Lower lobe of right lung (tissue), 2 donors: ENCODE results near the gene SPIC. TPM values are rescaled to one million over a fixed set of nuclear protein-coding genes. Genes with fewer than 3 reads are reported as not detected.

ENCODE experiments used
- ATAC-seq, 2 donors: fragments of 200-7000 bp; cut with Tn5 transposase; one replicate each; pipeline ENCODE4 v1.9.1; 2020 to 2022; ENCODE audit warnings: mild to moderate bottlenecking in 2 of 2, moderate library complexity in 2 of 2
- DNase-seq: peaks from one replicate; pipeline ENCODE4 v3.0.0-alpha.2; 2020
- H3K27ac ChIP-seq: fragments of 200-600 bp; one replicate; pipeline ENCODE4 v1.8.0; 2022
- H3K27me3 ChIP-seq: fragments of 200-600 bp; one replicate; pipeline ENCODE4 v1.8.0; 2022; ENCODE audit warnings: low read depth
- H3K36me3 ChIP-seq: fragments of 200-600 bp; one replicate; pipeline ENCODE4 v1.8.0; 2022; ENCODE audit warnings: mild to moderate bottlenecking
- H3K4me1 ChIP-seq: fragments of 200-600 bp; one replicate; pipeline ENCODE4 v1.8.0; 2022
- H3K4me3 ChIP-seq: fragments of 200-600 bp; one replicate; pipeline ENCODE4 v1.8.0; 2022; ENCODE audit warnings: mild to moderate bottlenecking
- H3K9me3 ChIP-seq: fragments of 200-600 bp; one replicate; pipeline ENCODE4 v1.8.0; 2022
- CTCF ChIP-seq: fragments of 200-600 bp; IDR thresholded peaks from one replicate; pipeline ENCODE4 v1.8.0; 2022; ENCODE audit warnings: antibody characterized with exemption, mild to moderate bottlenecking
- intact Hi-C: fragments of 100-400 bp; cut with DNase I; formaldehyde crosslinking; loops from one replicate; pipeline ENCODE4 v1.11.0; 2022
- total RNA-seq: library from RNA; stranded (reverse); fragmentation: NEBNext Ultra II Directional; extraction: Animal tissue kit (Norgen Biotek cat#: 25700); gene quantifications from one replicate; pipeline ENCODE4 v1.2.1, GENCODE V29; 2021
- donor health status: DM: no; HTN: yes; CAD: no; lungs with severe emphysema.

Gene SPIC
- total RNA-seq, 1 donor from 2014 or later, result not detected

- intact Hi-C loops, result no loop called here
Measured at GRCh38 chr12:101536069-101536674, 61.0 kb downstream of the SPIC start.

More at GRCh38 chr12:101536069-101536674, 61.0 kb downstream of the SPIC start:
- H3K36me3 ChIP-seq, result no peaks in the 10 kb centered on the region
- no peaks in the 10 kb centered on the region for H3K27me3 ChIP-seq
- peak in 1 of 2 donors; percentile 36 for ATAC-seq
- H3K27ac ChIP-seq, result no peak overlapping the region
- H3K4me3 ChIP-seq, result no peak overlapping the region
- H3K4me1 ChIP-seq, result no peaks in the 10 kb centered on the region
- no peaks in the 10 kb centered on the region for H3K9me3 ChIP-seq
- no peak for TF ChIP-seq CTCF
- DNase-seq, result no peak

Other genes with a start within 250 kb of the SPIC start
- 16.1 TPM for gene UTP20, start 195.2 kb upstream of the SPIC start, total RNA-seq
- 77.5 TPM for gene ARL1, start 67.6 kb upstream of the SPIC start, total RNA-seq
- gene MYBPC1, start 119.6 kb downstream of the SPIC start, total RNA-seq, result not detected
- gene CHPT1, start 222.3 kb downstream of the SPIC start, total RNA-seq, result 65.3 TPM